GM21529 (cell line): ENCODE results near the gene PHKG2.
A peak's percentile ranks its signal among the peaks of the same experiment; 100 is the strongest.

Experiments used
- ATAC-seq: cut with Tn5 transposase; IDR thresholded peaks from one replicate; pipeline ENCODE4 v1.9.1; 2021; ENCODE audit not compliant: unreplicated experiment

Gene PHKG2

GRCh38 chr16:30725418-30725792 lies 22.8 kb upstream of the PHKG2 start:
- ATAC-seq = no peak

DNA sequence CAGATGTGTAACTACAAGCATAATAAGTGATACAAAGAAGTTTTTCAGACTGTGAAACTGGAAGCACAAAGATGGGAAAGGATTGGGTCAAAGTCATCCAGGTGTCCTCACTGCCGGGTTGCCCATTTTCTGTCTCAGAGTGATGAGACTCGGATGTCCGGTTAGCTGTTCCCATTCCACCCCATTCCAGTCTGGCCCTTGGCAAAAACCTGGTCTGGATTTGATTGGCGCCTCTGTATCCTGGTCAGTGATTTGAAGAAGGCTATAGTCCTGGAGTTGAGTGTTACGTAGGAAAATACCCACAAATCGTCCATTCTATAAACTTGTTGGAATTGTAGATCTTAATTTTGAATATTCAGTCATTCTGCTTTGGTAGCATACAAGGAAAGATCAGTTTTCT lies 19.9 kb upstream of the PHKG2 start:
- ATAC-seq = no peak

- ATAC-seq = no peak
Observed at GRCh38 chr16:30728899-30729672, 19.1 kb upstream of the PHKG2 start.

DNA sequence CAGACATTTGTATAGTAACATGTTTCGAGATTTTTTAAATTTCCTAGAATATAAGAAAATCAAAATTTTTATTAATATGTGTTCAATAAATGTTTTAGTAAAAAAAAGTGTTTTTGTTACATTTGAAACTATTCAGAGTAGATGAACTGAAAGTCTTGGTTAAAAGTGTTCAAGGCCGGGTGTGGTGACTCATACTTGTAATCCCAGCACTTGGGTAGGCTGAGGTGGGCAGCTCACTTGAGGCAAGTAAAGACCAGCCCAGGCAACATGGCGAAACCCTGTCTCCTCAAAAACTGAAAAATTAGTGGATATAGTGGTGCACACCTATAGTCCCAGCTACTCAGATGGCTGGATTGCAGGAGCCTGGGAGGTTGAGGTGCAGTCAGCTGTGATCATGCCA lies 16.8 kb upstream of the PHKG2 start:
- ATAC-seq = no peak

- ATAC-seq = no peak
Observed at GRCh38 chr16:30736995-30737793, 11.0 kb upstream of the PHKG2 start.

- no peak for ATAC-seq
Observed at GRCh38 chr16:30737794-30738648, 10.2 kb upstream of the PHKG2 start.

DNA sequence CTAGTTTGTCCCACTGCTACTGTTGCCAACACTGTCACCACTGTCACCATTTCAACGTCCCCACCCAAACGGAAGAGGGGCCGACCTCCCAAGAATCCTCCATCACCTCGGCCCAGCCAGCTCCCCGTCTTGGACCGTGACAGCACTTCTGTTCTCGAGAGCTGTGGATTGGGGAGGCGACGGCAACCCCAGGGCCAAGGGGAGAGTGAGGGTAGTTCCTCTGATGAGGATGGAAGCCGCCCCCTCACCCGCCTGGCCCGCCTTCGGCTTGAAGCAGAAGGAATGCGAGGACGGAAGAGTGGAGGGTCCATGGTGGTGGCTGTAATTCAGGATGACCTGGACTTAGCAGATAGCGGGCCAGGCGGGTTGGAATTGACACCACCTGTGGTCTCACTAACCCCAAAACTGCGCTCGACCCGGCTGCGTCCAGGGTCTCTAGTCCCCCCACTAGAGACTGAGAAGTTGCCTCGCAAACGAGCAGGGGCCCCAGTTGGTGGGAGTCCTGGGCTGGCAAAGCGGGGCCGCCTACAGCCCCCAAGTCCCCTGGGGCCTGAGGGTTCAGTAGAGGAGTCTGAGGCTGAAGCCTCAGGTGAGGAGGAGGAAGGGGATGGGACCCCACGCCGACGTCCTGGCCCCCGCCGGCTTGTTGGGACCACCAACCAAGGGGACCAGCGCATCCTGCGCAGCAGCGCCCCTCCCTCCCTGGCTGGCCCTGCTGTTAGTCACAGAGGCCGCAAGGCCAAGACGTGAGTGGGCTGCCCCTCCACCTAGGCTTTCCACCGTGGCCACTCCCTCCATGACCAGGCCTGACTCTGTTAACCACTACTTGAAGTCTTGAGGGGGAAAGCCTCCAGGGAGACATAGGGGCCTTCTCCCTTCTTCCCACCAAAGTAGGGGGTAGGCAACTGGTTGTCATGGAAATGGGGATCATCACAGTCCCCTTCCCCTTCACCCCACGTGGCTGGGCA lies 9.0 kb upstream of the PHKG2 start:
- ATAC-seq = no peak

GRCh38 chr16:30740364-30741251 lies 7.6 kb upstream of the PHKG2 start:
- ATAC-seq = no peak

GRCh38 chr16:30741461-30741914 lies 6.7 kb upstream of the PHKG2 start:
- no peak for ATAC-seq

GRCh38 chr16:30743716-30744115 lies 4.5 kb upstream of the PHKG2 start:
- no peak for ATAC-seq

- no peak for ATAC-seq
Observed at GRCh38 chr16:30744183-30744582, 4.0 kb upstream of the PHKG2 start.

- ATAC-seq = no peak
Observed at GRCh38 chr16:30745082-30745481, 3.1 kb upstream of the PHKG2 start.

- ATAC-seq = no peak
Observed at GRCh38 chr16:30746638-30747175, 1.5 kb upstream of the PHKG2 start.

- ATAC-seq = no peak
Observed at GRCh38 chr16:30747331-30747730, 894 bp upstream of the PHKG2 start.

DNA sequence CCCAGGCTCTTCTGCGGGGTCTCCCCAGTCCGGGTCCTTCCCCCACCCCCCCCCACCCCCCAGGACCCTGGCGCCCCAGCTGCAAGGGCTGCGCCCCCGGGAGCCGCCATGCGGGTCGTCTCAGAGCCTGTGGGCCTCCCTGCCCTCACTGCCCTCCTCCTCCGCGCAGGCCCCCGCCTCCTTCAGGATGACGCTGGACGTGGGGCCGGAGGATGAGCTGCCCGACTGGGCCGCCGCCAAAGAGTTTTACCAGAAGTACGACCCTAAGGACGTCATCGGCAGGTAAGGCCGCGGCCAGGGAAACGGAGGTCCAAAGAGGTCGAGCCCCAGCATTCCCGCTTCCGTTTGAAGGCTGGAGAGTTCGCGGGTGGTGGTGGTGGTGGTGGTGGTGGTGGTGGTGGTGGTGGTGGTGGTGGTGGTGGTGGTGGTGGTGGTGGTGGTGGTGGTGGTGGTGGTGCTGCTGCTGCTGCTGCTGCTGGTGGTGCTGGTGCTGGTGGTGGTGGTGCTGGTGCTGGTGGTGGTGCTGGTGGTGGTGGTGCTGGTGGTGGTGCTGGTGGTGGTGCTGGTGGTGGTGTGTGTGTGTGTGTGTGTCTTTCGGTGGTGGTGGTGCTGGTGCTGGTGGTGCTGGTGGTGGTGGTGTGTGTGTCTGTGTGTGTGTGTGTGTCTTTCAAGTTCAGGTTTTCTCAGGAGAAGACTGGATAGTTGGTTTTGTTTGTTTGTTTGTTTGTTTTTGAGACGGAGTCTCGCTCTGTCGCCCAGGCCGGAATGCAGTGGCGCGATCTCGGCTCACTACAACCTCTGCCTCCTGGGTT lies 615 bp downstream of the PHKG2 start:
- peak; percentile 17 for ATAC-seq

- no peak for ATAC-seq
Observed at GRCh38 chr16:30750201-30750600, 2.0 kb downstream of the PHKG2 start.

DNA sequence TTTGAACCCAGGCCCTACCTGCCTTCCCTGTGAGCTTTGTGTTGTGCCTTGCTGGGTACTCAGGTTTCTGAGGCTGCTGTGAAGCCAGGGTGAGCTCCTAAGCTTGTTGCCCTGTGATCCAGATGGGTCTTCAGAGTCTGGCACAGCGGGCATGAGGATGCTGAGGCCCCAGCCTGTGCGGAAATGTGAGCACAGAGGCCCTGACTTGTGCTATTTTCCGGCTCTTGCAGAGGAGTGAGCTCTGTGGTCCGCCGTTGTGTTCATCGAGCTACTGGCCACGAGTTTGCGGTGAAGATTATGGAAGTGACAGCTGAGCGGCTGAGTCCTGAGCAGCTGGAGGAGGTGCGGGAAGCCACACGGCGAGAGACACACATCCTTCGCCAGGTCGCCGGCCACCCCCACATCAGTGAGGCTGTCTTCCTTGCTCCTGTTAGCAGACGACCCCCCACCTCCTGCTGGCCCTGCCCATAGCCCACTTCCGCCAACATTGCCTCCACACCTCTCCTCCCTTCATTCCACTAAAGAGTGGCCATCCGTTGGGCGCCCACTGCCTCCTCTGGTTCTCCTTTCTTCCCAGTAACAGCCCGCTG lies 2.7 kb downstream of the PHKG2 start:
- ATAC-seq = no peak

GRCh38 chr16:30753596-30753995 lies 5.4 kb downstream of the PHKG2 start:
- no peak for ATAC-seq
